NAMALWA (cell line): ENCODE data around the gene NCOA3.

Experiments
- DNase-seq: peaks from one replicate; pipeline ENCODE4 v3.0.0-alpha.2; 2015; ENCODE audit warnings: low spot score

NCOA3 gene

DNA sequence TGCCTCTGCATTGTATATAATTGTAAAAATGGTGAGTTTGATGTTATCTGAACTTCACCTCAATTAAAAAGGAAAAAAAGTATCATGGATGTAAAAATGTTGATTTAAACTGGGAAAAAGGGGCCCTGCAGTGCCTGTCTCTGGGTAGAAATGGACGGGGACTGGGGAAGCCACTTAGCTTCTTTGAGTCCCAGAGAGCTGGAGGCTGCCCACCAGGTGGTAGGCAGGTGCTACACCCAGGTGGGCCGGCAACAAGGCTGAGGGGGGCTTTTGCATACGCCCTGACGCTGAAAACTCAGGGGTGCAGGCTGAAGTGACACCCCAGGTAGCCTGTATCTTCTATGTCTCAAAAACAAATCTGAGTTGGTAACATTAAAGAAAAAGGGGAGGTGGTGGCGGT, 165.4 kb downstream of the NCOA3 start:
- DNase-seq = no peak

DNA sequence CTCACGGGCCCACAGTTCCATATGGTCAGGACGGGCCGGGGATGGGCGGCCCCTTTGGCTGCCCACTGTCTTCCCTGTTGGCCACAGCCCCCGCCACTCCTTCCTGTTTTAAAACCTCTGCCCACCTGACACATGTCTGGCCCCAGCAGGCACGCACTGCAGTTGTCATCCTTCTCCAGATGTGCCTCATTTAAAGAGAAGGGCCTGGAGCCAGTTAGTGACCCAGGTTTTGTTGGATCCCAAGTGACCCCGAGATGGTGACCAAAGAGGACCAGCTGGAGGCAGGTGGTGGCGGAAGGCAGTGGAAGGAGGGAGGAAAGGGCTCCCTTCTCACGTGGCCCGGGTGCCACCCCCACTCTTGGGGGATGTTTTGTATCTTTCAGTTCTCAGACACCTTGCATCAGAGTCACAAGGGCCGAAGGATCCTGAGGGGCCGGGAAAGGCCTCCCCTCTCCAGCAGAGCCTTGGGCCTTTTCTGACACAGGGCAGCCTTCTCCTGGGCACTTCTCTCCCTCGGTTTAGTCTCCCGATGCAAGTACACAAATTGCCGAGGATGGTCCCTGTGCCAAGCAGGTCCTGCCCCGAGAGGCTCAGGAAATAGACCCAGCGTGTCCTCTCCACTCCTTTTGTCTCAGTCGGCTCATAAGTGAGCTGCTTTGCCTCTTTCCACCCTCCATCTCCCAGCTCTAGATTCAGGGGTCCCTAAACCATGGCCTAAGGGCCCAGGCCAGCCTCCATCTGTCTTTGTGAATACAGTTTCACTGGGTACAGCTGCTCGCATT, 166.0 kb downstream of the NCOA3 start:
- no peak for DNase-seq

DNA sequence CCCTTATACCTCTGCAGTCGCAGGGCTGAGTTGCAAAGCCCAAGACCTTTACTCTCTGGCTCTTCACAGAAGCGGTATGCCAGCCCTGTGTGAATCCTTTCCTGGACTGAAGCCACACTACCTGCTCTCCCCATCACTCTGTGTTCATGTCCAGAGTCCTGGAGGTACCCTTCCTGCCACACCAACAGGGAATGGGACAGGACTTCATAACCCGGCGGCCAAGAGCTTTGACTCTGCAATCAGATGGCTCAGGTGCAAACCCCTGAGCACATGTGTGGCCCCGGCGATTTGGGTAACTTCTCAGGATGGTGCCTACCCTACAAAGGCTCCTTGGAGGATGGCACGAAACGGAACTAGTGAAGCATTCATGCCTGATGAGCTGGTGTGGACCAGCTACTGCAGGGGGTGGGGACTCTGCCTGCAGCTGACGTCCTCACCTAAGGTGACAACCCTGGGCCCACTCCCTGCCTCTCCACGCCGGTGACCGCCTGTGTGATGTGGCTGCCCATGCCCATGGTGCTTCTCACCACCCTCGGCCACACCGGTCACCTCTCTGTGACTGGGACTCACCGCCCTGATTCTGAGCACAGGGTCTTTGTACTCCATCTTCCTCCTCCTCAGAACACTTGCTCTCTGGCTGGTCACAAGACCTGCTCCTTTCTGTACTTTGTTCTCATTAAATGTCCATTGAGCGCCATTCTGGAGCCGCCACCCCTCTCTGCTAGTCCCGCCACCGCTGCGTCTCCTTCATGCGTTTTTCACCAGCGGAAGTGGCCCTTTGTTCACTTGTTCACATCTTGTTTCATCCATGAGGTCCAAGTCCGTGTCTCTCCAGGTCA, 166.8 kb downstream of the NCOA3 start:
- no peak for DNase-seq

DNA sequence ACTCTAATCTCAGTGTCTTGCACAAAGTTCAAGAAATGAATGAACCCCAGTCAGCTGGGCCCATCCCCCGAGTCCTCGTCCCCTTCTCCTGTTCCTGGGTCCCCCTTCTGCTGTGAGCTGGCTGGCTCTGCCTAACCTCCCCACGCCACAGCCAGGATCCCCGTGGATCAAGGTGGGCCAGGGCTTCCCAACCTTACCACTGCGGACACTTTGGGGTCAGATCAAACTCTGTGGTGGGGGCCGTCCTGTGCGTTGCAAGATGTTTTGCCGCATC, 167.4 kb downstream of the NCOA3 start:
- DNase-seq = no peak

DNA sequence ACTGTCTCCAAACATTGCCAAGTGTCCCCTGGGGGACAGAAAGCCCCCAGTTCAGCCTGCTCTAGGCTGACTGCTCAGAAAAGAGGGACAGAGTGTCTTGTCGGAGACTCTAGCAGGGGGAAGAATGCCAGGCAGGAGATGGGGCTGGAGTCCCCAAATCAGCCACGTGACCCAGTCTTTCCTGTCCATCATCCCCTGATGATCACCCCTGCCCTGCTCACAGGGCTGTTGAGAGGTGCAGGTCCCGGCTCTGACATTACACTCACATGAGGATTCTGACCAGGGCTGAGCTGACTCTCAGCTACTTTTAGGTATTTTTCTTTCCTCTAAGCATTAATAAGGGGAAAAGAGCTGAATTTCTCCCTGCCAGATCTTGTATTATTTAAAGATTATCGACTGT, 167.8 kb downstream of the NCOA3 start:
- DNase-seq = no peak

DNA sequence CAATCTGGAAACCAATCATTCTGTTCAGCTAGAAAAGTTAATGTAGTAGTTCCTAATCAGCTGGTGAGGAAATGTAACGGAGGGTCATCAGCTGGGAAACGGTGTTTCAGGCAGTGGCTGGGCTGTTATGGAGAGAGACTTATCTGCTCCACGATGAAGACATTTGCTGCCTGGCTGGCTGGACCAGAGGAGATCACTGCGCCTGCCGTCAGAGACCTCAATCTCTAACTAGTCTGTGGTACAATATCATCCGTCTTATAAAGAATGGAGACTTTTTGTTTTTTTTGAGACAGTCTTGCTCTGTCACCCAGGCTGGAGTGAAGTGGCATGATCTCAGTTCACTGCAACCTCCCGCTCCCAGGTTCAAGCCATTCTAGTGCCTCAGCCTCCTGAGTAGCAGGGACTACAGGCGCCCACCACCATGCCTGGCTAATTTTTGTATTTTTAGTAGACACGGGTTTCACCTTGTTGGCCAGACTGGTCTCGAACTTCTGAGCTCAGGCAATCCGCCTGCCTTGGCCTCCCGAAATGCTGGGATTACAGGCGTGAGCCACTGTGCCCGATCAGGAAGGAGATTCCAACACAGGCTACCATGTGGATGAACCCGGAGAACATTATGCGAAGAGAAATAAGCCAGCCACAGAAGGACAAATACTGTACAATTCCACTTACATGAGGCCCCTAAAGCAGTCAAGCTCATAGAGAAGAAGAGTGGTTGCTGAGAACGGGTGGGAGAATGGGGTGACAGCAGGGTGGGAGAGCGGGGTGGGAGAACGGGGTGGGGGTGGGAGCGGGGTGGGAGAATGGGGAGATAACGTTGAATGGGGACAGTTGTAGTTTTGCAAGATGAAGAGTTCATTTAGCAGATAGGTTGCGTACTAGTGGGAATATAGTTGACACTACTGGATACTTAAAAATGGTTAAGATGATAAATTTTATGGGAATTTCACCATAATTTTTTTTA, 168.5 kb downstream of the NCOA3 start:
- no peak for DNase-seq

DNA sequence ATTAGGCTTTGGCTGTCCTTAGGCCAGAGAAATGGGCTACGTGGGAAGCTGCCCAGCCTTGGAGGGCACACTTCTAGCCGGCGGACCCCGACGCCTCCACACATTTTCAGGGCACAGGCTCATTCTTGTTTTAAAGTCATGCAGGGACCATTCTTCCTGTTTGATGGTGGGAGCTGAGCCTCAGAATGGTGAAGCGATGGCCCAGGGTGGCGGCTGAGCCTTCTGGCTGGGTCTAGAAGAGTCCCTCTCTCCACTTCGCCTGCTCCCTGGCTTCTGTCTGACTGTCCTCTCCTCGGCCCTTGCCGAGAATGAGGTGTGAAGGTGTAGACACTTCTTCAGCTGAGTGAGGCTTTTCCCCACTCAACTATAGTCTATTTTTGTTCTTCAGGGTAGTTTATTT, 169.2 kb downstream of the NCOA3 start:
- no peak for DNase-seq

DNA sequence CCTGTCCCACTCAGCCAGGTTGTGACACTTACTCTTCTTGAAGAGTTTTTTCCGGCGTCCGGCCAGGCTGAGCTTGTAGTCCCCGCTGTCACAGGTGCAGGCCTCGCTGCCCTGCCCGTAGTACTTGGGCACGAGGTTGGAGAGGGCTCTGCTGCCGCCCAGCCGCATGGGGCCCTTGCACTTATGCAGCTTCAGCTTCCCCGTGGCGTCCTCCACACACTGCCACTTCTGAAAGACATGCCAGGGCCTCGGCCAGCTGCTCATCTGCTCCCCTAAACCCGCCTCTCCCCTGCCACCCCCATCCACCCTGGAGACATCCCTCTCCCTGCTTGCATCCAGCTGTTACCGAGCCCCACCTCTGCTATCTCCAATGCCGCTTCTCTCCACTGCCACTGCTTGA, 170.5 kb downstream of the NCOA3 start:
- DNase-seq = no peak

DNA sequence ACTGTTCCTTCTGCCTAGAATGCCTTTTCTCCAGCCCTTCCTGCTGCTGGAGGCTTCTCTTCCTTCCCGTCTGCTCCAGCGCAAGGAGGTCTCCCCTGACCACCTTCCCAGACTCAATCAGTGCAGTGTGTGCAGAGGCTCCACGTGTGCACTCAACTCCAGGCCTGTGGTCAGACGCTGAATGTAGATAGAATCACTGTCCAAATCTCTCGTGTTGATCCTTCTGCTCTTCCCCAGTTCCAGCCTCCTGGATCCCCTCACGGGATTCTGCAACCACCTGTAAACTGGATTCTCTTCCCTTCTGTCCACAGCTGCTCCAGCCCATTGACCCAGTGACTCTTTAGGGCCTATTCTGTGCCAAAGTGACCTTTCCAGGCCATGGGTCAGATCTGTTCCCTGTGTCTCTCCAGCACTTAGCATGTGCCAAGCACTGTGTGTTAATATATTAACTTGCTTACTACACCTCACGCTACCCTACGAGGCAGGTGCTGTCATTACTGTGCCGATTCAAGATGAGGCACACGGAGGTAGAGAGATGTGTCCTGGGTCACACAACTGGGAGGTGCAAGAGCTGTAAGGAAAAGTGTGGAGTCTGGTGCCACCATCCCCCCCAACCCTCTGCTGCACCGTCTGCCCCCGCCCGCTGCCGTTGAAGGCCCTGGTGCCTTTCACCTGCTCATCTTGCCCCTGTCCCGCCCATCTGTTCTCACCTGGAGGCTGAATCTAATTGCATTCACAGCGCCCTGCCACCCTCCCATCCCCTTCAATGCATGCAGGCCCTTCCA, 171.4 kb downstream of the NCOA3 start:
- DNase-seq = no peak

DNA sequence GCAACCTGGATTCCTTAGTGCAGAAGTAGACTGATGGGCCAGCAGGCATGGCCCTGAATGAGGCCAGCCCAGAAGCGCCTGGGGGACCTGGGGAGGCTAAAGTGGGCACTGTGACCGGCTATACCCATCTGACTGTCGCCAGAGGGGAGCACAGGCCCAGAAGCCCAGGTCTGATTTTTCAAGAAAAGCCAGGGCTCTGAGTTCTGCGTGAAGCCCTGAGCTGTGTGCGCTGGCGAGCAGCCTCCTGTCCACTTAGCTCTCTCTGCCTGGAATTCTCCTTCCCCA, 171.9 kb downstream of the NCOA3 start:
- no peak for DNase-seq

DNA sequence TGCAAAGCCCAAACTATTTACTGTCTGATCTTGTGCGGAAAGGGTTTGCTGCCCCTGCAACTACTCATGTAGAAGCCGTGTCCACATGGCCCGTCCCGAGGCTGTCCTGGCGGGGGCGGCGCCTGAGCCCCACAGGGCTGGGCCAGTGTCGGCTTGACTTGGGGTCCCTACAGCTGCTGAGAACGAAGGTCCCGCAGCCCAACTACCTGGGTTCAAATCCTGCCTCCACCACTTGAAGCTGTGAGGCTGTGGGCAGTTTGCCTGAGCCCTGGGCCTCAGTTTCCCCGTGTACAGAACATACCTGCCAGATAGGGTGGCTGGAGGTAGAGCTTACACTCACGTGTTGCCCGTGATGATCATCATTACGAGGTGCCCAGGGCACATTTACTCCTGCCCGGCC, 172.5 kb downstream of the NCOA3 start:
- no peak for DNase-seq

DNA sequence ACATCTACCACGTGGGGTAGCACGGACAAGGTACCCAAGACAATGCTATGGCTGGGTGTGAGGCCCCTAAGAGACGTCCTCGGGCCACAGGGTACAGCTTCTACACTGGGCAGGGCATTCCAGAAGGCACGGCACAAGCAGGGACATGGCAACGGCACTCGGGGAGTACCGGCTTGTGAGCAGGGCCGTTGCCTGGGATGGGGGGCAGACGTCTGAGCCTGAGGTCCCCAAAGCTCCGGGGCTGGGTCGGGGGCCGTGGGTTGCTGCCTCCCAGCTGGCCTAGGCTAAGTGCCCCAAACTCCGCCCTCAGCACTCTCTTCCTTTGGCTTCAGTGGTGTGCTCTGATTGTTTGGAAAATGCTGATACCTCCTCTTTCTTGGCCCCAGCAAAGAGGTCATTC, 173.0 kb downstream of the NCOA3 start:
- DNase-seq = no peak

DNA sequence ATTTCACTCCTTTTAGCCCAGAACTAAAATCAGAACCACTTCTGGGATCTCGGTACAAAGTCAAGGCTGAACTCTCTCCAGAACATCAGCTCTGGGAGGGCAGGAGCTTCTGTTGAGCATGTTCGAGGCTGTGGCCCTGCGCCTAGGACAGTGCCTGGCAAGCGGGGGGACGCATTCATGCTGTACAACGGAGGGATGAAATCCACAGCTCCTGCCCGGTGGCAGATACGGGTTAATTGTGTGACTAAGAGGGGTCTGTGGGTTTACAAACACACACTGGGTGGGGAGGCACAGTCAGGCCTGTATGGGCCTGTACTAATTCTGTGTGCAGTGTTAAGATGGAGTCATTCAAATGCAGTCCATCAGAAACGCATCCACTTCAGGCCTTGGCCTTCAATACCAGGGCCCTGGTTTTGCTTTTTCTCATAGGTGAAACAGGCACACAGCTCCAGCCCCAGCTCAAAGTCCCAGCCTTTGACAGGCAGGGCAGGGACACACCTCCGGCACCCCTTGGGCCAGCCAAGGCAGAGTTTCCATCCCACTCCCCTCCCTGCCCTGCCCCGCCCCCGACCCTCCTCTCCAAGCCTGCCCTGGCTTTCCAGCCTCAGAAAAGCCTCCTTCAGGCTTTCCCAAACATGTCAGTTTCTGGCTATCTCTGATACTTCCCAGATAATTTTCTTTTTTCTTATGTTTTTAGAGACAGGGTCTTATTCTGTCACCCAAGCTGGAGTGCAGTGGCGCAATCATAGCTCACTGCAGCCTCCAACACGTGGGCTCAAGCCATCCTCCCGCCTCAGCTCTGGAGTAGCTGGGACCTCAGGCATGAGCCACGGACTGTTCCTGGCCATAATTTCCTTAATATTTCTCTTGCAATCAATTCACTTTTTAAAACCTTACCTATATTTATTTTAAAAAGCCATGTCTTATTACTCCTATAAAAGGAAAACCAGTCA, 173.8 kb downstream of the NCOA3 start:
- DNase-seq = no peak

DNA sequence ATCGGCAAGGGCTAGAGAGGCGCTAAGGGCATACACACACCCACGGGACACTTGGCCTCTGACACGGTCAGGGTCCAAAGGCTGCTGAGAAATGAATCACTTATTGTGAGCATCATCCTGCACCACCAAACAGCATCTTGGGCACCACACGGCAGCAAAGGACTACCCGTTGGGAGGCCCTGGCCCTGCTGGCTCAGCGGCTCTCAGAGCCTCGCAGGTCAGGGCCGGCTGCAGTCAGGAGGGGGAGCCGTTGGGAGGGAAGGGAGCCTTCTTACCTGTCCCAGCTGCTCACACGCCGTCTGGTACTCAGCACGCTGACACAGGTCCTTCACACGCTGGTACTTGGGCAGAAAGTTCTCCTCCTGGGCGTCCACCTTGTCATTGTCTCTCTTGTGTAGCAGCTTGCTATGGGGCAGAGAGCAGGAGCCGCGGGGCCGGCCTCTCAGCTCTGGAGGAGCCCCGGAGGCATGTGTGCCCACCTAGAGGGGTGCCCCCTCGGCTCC, 174.6 kb downstream of the NCOA3 start:
- DNase-seq = no peak

DNA sequence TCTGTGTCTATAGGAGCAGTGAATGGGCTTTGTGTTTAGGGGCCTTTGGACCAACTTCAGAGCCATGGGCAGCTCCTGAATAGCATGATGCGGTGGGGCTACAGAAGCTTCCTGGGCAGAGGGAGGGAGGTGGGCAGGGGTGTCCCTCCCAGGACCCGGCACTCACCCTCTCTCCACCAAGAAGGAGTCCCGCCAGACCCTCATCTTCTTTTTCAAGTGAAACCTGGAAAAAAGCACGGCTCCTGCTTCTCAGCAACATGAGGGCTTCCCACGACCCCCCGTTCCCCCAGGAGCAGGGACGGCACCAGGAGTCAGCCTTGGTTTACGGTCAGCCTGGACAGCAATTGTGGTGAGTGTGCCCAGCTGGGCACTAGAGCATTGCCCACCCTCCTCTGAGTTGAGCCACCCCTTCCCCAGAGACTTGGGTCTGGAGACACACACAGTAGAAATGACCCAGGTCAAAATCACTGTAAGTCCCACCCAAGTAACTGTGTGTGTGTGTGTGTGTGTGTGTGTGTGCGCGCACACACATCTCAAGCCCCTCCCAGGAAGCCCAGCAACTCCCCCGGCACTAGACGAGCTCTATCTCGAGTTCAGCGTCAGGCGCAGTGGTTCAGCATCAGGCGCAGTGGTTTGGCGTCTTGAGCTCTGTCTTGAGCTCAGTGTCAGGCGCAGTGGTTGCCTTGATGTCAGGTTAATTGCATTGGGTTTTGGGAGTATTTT, 175.4 kb downstream of the NCOA3 start:
- no peak for DNase-seq

DNA sequence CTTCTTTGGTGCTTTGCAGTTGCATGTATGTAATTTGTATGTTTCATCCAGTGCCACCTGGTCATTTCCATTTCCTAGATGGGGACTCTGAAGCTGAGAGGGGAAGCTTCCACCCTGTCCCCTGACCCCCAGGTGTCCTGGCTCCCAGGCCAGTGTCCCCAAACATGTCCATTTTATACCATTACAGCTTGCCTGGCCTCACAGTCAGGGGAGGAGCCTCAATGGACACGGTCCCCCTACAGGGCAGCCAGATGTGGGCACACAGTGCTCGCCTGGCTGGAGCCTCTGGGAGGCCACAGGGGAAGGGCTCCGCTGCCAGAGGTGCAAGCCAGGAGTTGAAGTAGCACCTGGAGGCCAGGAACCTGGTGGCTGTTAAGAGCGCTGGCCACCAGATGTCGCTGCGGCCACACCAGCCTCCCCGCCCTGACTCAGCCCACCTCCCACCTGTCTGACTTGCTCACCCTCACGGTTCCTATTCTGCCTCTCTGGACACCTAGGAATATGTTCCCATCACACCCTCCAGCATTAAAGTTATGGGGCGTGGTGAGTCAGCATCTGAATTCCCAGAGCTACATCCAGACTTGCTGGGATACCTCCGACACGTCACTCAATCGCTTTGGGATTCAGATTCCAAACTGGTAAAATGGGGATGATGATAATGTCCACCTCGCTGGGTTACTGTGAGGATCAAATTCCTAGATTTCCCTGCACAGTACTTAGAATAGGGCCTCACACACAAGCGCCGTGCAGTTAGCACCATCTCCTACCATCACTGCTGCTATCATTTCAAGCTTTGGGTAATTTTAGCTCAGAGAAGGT, 176.2 kb downstream of the NCOA3 start:
- peak; percentile 70 for DNase-seq

DNA sequence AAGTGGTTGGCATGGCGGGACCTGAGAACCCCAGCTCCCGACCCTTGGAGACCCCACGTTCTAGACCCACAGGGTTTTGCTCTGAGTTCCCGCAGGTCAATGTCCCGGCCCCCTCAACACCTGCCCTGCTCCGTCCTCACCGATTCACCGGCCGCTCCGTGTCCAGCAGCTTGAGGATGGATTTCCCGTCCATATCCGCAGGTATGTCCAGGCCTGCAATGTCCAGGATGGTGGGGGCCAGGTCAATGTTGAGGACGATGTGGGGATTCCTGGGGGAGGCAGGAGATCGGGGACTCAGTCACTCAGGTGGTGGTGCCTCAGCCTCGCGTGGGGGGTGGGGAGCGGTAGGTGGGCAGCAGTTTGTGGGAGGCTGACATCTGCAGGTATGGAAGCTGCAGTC, 176.8 kb downstream of the NCOA3 start:
- DNase-seq = no peak

DNA sequence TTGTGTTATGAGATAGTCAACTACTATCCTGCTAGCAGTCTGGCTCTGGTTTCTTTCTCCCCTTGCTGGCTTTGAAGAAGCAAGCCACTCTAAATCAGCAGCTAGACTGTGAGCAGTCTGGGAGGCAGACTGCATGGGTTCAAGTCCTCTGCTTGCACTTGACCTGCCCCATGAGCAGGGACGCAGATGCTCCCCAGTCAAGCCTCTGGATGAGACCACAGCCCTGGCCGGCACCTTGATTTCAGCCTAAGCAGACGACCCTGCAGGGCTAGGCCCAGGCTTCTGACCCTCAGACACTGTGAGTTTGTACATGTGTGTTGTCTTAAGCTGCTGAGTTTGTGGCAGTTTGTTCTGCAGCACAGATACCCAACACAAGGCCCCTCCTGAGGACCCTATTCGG, 177.8 kb downstream of the NCOA3 start:
- DNase-seq = no peak
